MM.1S (cell line): ENCODE measurements around the gene INHBC.

Source experiments
- DNase-seq: peaks from one replicate; pipeline ENCODE4 v3.0.0-alpha.2; 2015
- H2AFZ ChIP-seq: fragments of 300-600 bp; sonication (generic); 2 replicates; pipeline ENCODE4 v1.6.0; 2016; ENCODE audit warnings: antibody characterized with exemption, low read length
- H3F3A ChIP-seq: fragments of 300-600 bp; sonication (generic); 2 replicates; pipeline ENCODE4 v1.6.1; 2016; ENCODE audit warnings: mild to moderate bottlenecking, antibody characterized with exemption, low read length, moderate library complexity, mixed read lengths; ENCODE audit not compliant: insufficient read depth
- H3K27ac ChIP-seq: fragments of 300-600 bp; sonication (generic); 2 replicates; pipeline ENCODE4 v1.5.1; 2016; ENCODE audit warnings: mild to moderate bottlenecking, low read length
- H3K27me3 ChIP-seq: fragments of 300-600 bp; sonication (generic); replicated peaks from 2 replicates; pipeline ENCODE4 v1.6.0; 2016; ENCODE audit warnings: low read length; ENCODE audit not compliant: insufficient read depth
- H3K36me3 ChIP-seq: fragments of 300-600 bp; sonication (generic); replicated peaks from 2 replicates; pipeline ENCODE4 v1.6.1; 2016; ENCODE audit warnings: mild to moderate bottlenecking, low read length, mixed read lengths; ENCODE audit not compliant: insufficient read depth
- H3K4me1 ChIP-seq: fragments of 300-600 bp; sonication (generic); 2 replicates; pipeline ENCODE4 v1.6.1; 2016; ENCODE audit warnings: low read length, mixed read lengths
- H3K4me2 ChIP-seq: fragments of 300-600 bp; sonication (generic); 2 replicates; pipeline ENCODE4 v1.6.0; 2016; ENCODE audit warnings: low read depth, low read length
- H3K4me3 ChIP-seq: fragments of 300-600 bp; sonication (generic); 2 replicates; pipeline ENCODE4 v1.5.1; 2016; ENCODE audit warnings: low read length, mixed read lengths
- H3K79me2 ChIP-seq: fragments of 300-600 bp; sonication (generic); 2 replicates; pipeline ENCODE4 v1.6.1; 2016; ENCODE audit warnings: mixed run types, low read length, mixed read lengths
- H3K9ac ChIP-seq: fragments of 300-600 bp; sonication (generic); 2 replicates; pipeline ENCODE4 v1.6.1; 2016; ENCODE audit warnings: low read length, mixed read lengths
- H3K9me2 ChIP-seq: fragments of 300-600 bp; sonication (generic); replicated peaks from 2 replicates; pipeline ENCODE4 v1.6.1; 2016; ENCODE audit warnings: mild to moderate bottlenecking, low read length, mixed read lengths; ENCODE audit not compliant: insufficient read depth
- H3K9me3 ChIP-seq: fragments of 300-600 bp; sonication (generic); replicated peaks from 2 replicates; pipeline ENCODE4 v1.6.1; 2016; ENCODE audit warnings: mild to moderate bottlenecking, low read length, mixed read lengths; ENCODE audit not compliant: insufficient read depth
- H4K20me1 ChIP-seq: fragments of 300-600 bp; sonication (generic); 2 replicates; pipeline ENCODE4 v1.6.1; 2016; ENCODE audit warnings: mild to moderate bottlenecking, low read length, moderate library complexity, mixed read lengths; ENCODE audit not compliant: insufficient read depth
- CTCF ChIP-seq: fragments of 300-600 bp; sonication (generic); IDR thresholded peaks from 2 replicates; pipeline ENCODE4 v1.5.1; 2016; ENCODE audit warnings: antibody characterized with exemption, low read length, mixed read lengths
- EZH2 ChIP-seq: fragments of 300-600 bp; sonication (generic); optimal IDR thresholded peaks from 2 replicates; pipeline ENCODE3; 2017; ENCODE audit warnings: low read depth, mild to moderate bottlenecking, antibody characterized with exemption, low read length, mixed read lengths
- EZH2phosphoT487 ChIP-seq: fragments of 300-600 bp; sonication (generic); IDR thresholded peaks from 2 replicates; pipeline ENCODE4 v1.6.1; 2018; ENCODE audit warnings: antibody characterized with exemption, low read length

Gene INHBC

DNA sequence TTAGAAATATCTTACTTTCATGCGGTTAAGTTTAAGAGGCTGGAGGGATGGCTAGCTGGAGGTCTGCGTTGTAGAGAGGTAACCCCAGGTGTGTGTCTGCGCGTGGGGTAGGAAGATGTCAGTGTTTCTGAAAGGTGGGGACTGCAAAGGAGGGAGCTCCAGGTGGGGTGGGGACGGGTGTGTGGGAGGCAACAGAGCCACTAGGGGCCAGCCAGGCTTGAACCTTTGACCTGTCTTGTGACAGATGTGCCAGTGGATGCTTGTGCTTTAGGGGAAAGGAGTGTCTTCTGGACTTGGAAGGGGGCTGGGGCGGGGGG, 25.8 kb downstream of the INHBC start:
- peaks cover 24% of the 10 kb centered on the region for H3K27me3 ChIP-seq
- H3F3A ChIP-seq: peaks cover 9% of the 10 kb centered on the region
- DNase-seq: peak; percentile 10
- H3K4me3 ChIP-seq: peak overlapping the region; percentile 80
- H3K4me2 ChIP-seq: peak overlapping the region; percentile 100; the same call in 1 of the 2 replicates
- H3K27ac ChIP-seq: no peak overlapping the region
- H3K9me2 ChIP-seq: no peaks in the 10 kb centered on the region
- H2AFZ ChIP-seq: no peak overlapping the region
- TF ChIP-seq CTCF (no peak), EZH2phosphoT487 (no peak), EZH2 (no peak)
- H3K79me2 ChIP-seq: no peaks in the 10 kb centered on the region
- H3K9me3 ChIP-seq: no peaks in the 10 kb centered on the region
- H3K9ac ChIP-seq: no peak overlapping the region
- H3K36me3 ChIP-seq: no peaks in the 10 kb centered on the region
- no peaks in the 10 kb centered on the region for H4K20me1 ChIP-seq
- H3K4me1 ChIP-seq: peaks cover 19% of the 10 kb centered on the region

DNA sequence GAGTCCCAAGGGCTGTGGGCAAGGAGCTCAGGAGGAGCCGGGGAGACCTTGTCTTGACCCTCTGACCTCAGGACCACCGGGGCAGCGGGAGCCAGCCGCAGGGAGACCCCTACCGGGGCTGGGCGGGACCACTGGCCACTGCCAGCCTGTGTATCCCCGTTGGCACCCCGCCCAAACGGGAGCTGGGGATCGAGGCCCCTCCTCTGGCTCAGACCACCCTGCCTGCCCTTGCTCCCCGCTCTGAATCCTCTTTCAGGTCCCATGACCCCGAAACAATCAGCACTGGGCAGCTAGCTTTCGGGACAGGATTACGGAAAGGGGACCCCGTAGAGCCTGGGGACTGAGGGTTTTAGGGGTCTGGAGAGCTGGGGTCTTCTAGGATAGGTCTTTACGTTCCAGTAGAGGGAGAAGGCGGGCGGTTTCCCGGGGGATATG, 26.3 kb downstream of the INHBC start:
- Histone ChIP-seq H3K9ac (no peak overlapping the region), H4K20me1 (no peaks in the 10 kb centered on the region), H3K4me3 (peak overlapping the region; percentile 80), H3K9me3 (no peaks in the 10 kb centered on the region), H3K9me2 (no peaks in the 10 kb centered on the region), H3K79me2 (no peaks in the 10 kb centered on the region), H3K27me3 (peaks cover 28% of the 10 kb centered on the region), H3K36me3 (no peaks in the 10 kb centered on the region), H3F3A (peaks cover 9% of the 10 kb centered on the region), H2AFZ (no peak overlapping the region), H3K27ac (no peak overlapping the region), H3K4me1 (peaks cover 15% of the 10 kb centered on the region; the same call in 1 of the 2 replicates), H3K4me2 (peak overlapping the region; percentile 100)
- DNase-seq: no peak
- no peak for TF ChIP-seq EZH2phosphoT487
- TF ChIP-seq EZH2: no peak
- TF ChIP-seq CTCF: no peak

DNA sequence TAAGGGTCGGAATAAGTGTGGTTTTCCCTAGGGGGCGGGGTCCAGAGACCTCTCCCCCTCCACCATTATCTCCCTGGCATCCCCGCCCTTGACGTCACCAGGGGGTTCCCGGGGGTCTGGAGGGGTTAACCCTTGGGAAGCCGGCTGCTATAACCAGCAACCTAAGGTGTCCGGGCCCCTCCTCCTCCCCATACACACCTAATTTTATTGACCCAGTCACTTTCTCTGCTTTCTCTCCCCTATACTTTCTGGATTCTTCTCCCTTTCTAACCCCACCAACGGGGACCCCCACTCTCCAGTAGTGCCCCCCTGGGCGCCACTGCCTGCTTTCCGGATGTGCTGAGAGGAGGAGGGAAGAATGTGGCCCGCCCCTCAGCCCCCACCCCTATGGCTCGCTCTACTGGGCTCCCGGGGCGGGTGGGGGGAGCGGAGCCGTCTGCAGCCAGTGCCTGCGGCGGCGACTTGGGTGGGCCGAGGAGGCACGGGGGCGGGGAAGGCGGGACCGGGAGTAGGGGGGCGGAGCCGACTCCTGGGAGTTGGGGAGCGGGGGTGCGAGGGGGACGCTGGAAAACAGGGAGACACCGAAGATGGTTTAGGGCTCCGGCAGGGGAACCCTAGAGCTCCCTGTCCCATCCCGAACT, 26.8 kb downstream of the INHBC start:
- H3K27me3 ChIP-seq: peaks cover 34% of the 10 kb centered on the region
- H3K4me2 ChIP-seq: peak overlapping the region; percentile 100
- H2AFZ ChIP-seq: peak overlapping the region; percentile 64; the same call in 1 of the 2 replicates

More for the DNA sequence above, 26.8 kb downstream of the INHBC start:
- no peak overlapping the region for H3K27ac ChIP-seq
- peaks cover 9% of the 10 kb centered on the region for H3F3A ChIP-seq
- TF ChIP-seq EZH2: no peak
- no peak for TF ChIP-seq EZH2phosphoT487
- no peak for TF ChIP-seq CTCF
- H3K9me2 ChIP-seq: no peaks in the 10 kb centered on the region
- H3K9ac ChIP-seq: peak overlapping the region; percentile 36; the same call in 1 of the 2 replicates
- peak overlapping the region; percentile 80 for H3K4me3 ChIP-seq
- H3K9me3 ChIP-seq: no peaks in the 10 kb centered on the region
- H4K20me1 ChIP-seq: no peaks in the 10 kb centered on the region
- H3K4me1 ChIP-seq: peaks cover 15% of the 10 kb centered on the region; the same call in 1 of the 2 replicates
- no peak for DNase-seq
- no peaks in the 10 kb centered on the region for H3K36me3 ChIP-seq
- no peaks in the 10 kb centered on the region for H3K79me2 ChIP-seq
